Keratinocyte (primary cell): ENCODE data around the gene GPRIN1. TPM values are rescaled to one million over a fixed set of nuclear protein-coding genes. Genes with fewer than 3 reads are reported as not detected.

Source experiments
- DNase-seq: peaks from one replicate; pipeline ENCODE4 v3.0.0-alpha.2; 2011; ENCODE audit warnings: low read depth, missing footprints, low spot score
- FAIRE-seq: peaks from 2 replicates; lab custom pipeline; 2011; peaks lifted over from hg19 to GRCh38; lab: Jason Lieb, UNC
- H2AFZ ChIP-seq: 2 replicates; pipeline ENCODE4 v1.6.0; 2012; ENCODE audit warnings: low read length, control low read depth, inconsistent platforms; ENCODE audit not compliant: control insufficient read depth
- H3K27ac ChIP-seq: 2 replicates; pipeline ENCODE4 v1.5.1; 2011; ENCODE audit warnings: low read length; ENCODE audit not compliant: control insufficient read depth, insufficient read depth
- H3K27me3 ChIP-seq: 3 replicates; pipeline ENCODE4 v1.6.0; 2011; ENCODE audit warnings: low read length; ENCODE audit not compliant: control insufficient read depth, insufficient read depth; ENCODE audit errors: extremely low read depth
- H3K36me3 ChIP-seq, 2 experiments: 2 replicates in 1 of 2; 3 replicates in 1 of 2; pipeline ENCODE4 v1.5.1; 2011; ENCODE audit warnings: low read length in 2 of 2, mild to moderate bottlenecking in 1 of 2; ENCODE audit not compliant: control insufficient read depth in 2 of 2, insufficient read depth in 2 of 2; ENCODE audit errors: extremely low read depth in 1 of 2
- H3K4me1 ChIP-seq: 3 replicates; pipeline ENCODE4 v1.5.1; 2011; ENCODE audit warnings: low read length; ENCODE audit not compliant: control insufficient read depth, insufficient read depth; ENCODE audit errors: extremely low read depth
- H3K4me2 ChIP-seq: 3 replicates; pipeline ENCODE4 v1.6.0; 2011; ENCODE audit warnings: low read depth, low read length; ENCODE audit not compliant: control insufficient read depth, insufficient read depth; ENCODE audit errors: extremely low read depth
- H3K4me3 ChIP-seq, 3 experiments: fragments of 200-600 bp in 1 of 3; sonication (generic) in 1 of 3; 2 replicates in 2 of 3; 3 replicates in 1 of 3; pipeline ENCODE4 v1.5.1; 2011 to 2016; ENCODE audit warnings: low read length in 3 of 3, mild to moderate bottlenecking in 3 of 3, control low read depth in 2 of 3, inconsistent platforms in 1 of 3, low read depth in 1 of 3, mixed read lengths in 1 of 3, mixed run types in 1 of 3, moderate library complexity in 1 of 3; ENCODE audit not compliant: control insufficient read depth in 2 of 3, insufficient read depth in 2 of 3; ENCODE audit errors: extremely low read depth in 1 of 3
- H3K79me2 ChIP-seq: 2 replicates; pipeline ENCODE4 v1.6.0; 2012; ENCODE audit warnings: low read length; ENCODE audit not compliant: control insufficient read depth, insufficient read depth
- H3K9ac ChIP-seq: 3 replicates; pipeline ENCODE4 v1.6.0; 2011; ENCODE audit warnings: low read length; ENCODE audit not compliant: control insufficient read depth, insufficient read depth; ENCODE audit errors: extremely low read depth
- H3K9me1 ChIP-seq: 3 replicates; pipeline ENCODE4 v1.6.0; 2011; ENCODE audit warnings: low read length; ENCODE audit not compliant: control insufficient read depth, insufficient read depth; ENCODE audit errors: extremely low read depth
- H3K9me3 ChIP-seq: 2 replicates; pipeline ENCODE4 v1.5.1; 2012; ENCODE audit warnings: low read depth, low read length; ENCODE audit not compliant: control insufficient read depth
- H4K20me1 ChIP-seq: 3 replicates; pipeline ENCODE4 v1.6.0; 2011; ENCODE audit warnings: low read length; ENCODE audit not compliant: control insufficient read depth, insufficient read depth; ENCODE audit errors: extremely low read depth
- CTCF ChIP-seq, 3 experiments: IDR thresholded peaks in 1 of 3; conservative IDR thresholded peaks in 1 of 3; optimal IDR thresholded peaks in 1 of 3; 2 replicates in 2 of 3; 3 replicates in 1 of 3; pipeline versions ENCODE3 to v1.5.1; 2011; ENCODE audit warnings: low read length in 3 of 3, mild to moderate bottlenecking in 3 of 3, moderate library complexity in 2 of 3, control low read depth in 1 of 3, inconsistent platforms in 1 of 3; ENCODE audit not compliant: insufficient read depth in 2 of 3; ENCODE audit errors: extremely low read depth in 1 of 3
- EZH2 ChIP-seq: IDR thresholded peaks from one replicate; pipeline ENCODE4 v1.6.1; 2012; ENCODE audit warnings: inconsistent platforms, mild to moderate bottlenecking, low read length, moderate library complexity
- dilution Hi-C: fragments of 300-500 bp; cut with MboI; formaldehyde crosslinking; loops from one replicate; pipeline ENCODE4 v1.7.0; 2020; ENCODE audit warnings: low sequenced_read_pairs; ENCODE audit not compliant: extremely low pct_ligation_motif_present
- polyA plus RNA-seq, 5 experiments: library from polyadenylated mRNA; depleted of rRNA in 3 of 5; stranded (reverse) in 3 of 5; stranded (forward) in 1 of 5; unstranded in 1 of 5; fragments of >200 nt; gene quantifications; 1 replicate in 1 of 5; 2 replicates in 3 of 5; 3 replicates in 1 of 5; pipeline versions ENCODE4 v1.2.1 to v1.2.3, GENCODE V29; 2011 to 2012; ENCODE audit warnings: missing spikeins in 2 of 5, low read depth in 1 of 5, low replicate concordance in 1 of 5

Gene GPRIN1
- polyA plus RNA-seq, 1 donor (not counting 4 experiments of a cell fraction or from before 2014, with no cell fraction given): 4.0 TPM

DNA sequence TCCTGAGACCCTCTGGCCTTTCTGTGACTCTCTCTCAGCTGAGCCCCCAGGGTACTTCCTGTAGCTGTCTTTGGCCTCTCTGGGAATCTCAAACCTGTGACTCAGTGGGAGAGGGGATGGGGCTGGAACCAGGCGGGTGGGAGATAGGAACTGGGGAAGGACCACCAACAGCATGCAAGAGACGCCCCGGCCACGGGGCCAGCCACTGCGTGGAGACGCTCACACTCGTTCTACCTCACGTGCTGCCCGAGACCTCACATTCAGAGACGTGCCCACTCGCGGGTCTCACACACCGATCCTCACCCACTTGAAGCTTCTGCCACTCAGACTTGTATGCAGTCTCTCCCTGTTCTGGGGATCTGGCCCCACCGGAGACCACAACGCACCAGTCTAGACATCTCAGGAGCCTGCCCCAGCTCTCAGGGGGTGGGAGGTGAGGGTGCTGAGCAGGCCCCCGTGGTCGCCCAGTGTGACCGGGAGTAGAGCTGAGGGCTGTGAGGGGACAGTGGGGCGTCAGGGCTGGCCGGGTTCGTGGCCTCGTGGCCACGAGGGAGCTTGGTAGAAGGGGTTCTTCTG, 13.8 kb downstream of the GPRIN1 start:
- H3K27ac ChIP-seq: no peak overlapping the region
- no peak for DNase-seq
- no peak overlapping the region for H3K4me3 ChIP-seq
- no peaks in the 10 kb centered on the region for H3K9me1 ChIP-seq
- H3K79me2 ChIP-seq: no peaks in the 10 kb centered on the region
- peaks cover 3 to 4% of the 10 kb centered on the region in 2 experiments for H3K36me3 ChIP-seq
- peaks cover 6% of the 10 kb centered on the region for H3K9me3 ChIP-seq
- H3K4me2 ChIP-seq: no peak overlapping the region
- no peak overlapping the region for H2AFZ ChIP-seq
- no peak for FAIRE-seq
- H3K27me3 ChIP-seq: no peaks in the 10 kb centered on the region
- H3K9ac ChIP-seq: no peak overlapping the region
- no peaks in the 10 kb centered on the region for H3K4me1 ChIP-seq
- dilution Hi-C loops: no loop called here
- H4K20me1 ChIP-seq: no peaks in the 10 kb centered on the region
- TF ChIP-seq CTCF (optimal IDR thresholded peaks at IDR 0.05 in 1 of 3, IDR thresholded peaks at IDR 0.05 in 1 of 3, conservative IDR thresholded peaks at IDR 0.05 in 1 of 3; ENCODE audit: extremely low read depth in 1 of 3, insufficient read depth in 2 of 3, low read length in 3 of 3): no peak
- TF ChIP-seq EZH2: no peak

- dilution Hi-C loops: no loop called here
- H3K9me1 ChIP-seq: no peaks in the 10 kb centered on the region
- H3K79me2 ChIP-seq: no peaks in the 10 kb centered on the region
- H3K36me3 ChIP-seq: peaks cover 3 to 4% of the 10 kb centered on the region in 2 experiments
- no peak for FAIRE-seq
- no peak overlapping the region for H3K9ac ChIP-seq
- no peak overlapping the region for H3K4me3 ChIP-seq
- no peak overlapping the region for H2AFZ ChIP-seq
- no peaks in the 10 kb centered on the region for H4K20me1 ChIP-seq
- DNase-seq: no peak
- H3K4me2 ChIP-seq: no peak overlapping the region
- H3K27me3 ChIP-seq: no peaks in the 10 kb centered on the region
- TF ChIP-seq EZH2: no peak
- TF ChIP-seq CTCF (optimal IDR thresholded peaks at IDR 0.05 in 1 of 3, IDR thresholded peaks at IDR 0.05 in 1 of 3, conservative IDR thresholded peaks at IDR 0.05 in 1 of 3; ENCODE audit: extremely low read depth in 1 of 3, insufficient read depth in 2 of 3, low read length in 3 of 3): no peak
- peaks cover 6% of the 10 kb centered on the region for H3K9me3 ChIP-seq
- H3K27ac ChIP-seq: no peak overlapping the region
- H3K4me1 ChIP-seq: peaks cover 3% of the 10 kb centered on the region
Observed at GRCh38 chr5:176595386-176595943, 14.5 kb downstream of the GPRIN1 start.
